ENCODE results near the gene FNIP2. TPM values are rescaled to one million over a fixed set of nuclear protein-coding genes. Genes with fewer than 3 reads are reported as not detected.

The FNIP2 gene
- total and polyA plus RNA-seq, 9 of the 15 experiments (the other 6 are each of a cell fraction or from before 2014, with no cell fraction given), result 1.7 to 15.5 (median 8.3) TPM

DNA sequence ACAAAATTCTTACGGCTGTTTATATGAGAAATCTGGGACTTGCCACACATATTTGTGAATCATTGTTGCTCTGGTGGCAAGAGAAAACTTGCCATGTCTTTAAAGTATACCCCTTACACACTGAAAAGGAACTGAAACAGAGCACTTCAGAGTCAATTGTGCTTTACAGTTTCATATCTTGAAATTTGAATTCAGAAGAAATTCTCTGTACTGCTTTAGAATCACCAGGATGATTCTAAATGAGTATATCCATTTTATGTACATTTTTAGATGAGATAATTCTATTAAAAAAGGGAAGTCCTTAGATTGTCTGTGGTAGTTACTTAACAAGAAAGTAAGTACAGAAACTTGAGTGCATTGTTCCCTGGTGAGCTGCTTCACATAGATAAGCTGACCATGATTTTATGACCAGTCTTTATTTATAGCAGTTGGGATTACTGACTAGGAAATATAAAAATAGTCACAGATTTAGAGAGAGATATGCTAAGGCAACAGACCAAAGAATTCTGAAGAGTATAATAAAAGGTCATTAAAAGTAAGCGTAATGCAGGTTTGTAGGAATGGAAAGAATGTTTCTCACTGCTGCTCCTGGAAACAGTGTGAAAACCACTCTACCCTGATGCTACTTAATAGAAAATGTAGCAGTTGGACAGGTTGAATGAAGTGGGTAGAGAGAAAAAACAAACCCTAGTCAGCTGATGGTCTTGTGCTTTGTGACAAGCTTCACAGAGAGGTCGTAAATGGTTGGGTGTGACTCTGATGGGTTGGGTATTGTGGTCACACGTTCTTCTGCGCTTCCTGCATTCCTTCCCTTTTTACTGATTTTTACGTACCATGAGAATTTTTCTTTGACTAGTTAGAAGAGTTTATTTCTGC, 41.0 kb downstream of the FNIP2 start (continued):
- TF ChIP-seq, protein P1, sequence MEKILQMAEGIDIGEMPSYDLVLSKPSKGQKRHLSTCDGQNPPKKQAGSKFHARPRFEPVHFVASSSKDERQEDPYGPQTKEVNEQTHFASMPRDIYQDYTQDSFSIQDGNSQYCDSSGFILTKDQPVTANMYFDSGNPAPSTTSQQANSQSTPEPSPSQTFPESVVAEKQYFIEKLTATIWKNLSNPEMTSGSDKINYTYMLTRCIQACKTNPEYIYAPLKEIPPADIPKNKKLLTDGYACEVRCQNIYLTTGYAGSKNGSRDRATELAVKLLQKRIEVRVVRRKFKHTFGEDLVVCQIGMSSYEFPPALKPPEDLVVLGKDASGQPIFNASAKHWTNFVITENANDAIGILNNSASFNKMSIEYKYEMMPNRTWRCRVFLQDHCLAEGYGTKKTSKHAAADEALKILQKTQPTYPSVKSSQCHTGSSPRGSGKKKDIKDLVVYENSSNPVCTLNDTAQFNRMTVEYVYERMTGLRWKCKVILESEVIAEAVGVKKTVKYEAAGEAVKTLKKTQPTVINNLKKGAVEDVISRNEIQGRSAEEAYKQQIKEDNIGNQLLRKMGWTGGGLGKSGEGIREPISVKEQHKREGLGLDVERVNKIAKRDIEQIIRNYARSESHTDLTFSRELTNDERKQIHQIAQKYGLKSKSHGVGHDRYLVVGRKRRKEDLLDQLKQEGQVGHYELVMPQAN (IDR thresholded peaks at IDR 0.05; ENCODE audit: borderline replicate concordance), result no peak
- TF ChIP-seq TSC22D4 (tag; IDR thresholded peaks at IDR 0.05), result no peak
- TF ChIP-seq TOE1 (IDR thresholded peaks at IDR 0.05; ENCODE audit: borderline replicate concordance), result no peak
- no peak for TF ChIP-seq TOE1 (CRISPR knock-in tag; IDR thresholded peaks at IDR 0.05; ENCODE audit: borderline replicate concordance, low read depth)
- no peak for TF ChIP-seq ARID2 (IDR thresholded peaks at IDR 0.05)
- TF ChIP-seq ESRRB (CRISPR knock-in tag; IDR thresholded peaks at IDR 0.05; ENCODE audit: borderline replicate concordance), result no peak
- TF ChIP-seq ZBTB7A (IDR thresholded peaks at IDR 0.05; ENCODE audit: borderline replicate concordance, control insufficient read depth, low read depth, low read length), result no peak
- no peak for TF ChIP-seq MCM3 (IDR thresholded peaks at IDR 0.05)
- TF ChIP-seq, protein P2, sequence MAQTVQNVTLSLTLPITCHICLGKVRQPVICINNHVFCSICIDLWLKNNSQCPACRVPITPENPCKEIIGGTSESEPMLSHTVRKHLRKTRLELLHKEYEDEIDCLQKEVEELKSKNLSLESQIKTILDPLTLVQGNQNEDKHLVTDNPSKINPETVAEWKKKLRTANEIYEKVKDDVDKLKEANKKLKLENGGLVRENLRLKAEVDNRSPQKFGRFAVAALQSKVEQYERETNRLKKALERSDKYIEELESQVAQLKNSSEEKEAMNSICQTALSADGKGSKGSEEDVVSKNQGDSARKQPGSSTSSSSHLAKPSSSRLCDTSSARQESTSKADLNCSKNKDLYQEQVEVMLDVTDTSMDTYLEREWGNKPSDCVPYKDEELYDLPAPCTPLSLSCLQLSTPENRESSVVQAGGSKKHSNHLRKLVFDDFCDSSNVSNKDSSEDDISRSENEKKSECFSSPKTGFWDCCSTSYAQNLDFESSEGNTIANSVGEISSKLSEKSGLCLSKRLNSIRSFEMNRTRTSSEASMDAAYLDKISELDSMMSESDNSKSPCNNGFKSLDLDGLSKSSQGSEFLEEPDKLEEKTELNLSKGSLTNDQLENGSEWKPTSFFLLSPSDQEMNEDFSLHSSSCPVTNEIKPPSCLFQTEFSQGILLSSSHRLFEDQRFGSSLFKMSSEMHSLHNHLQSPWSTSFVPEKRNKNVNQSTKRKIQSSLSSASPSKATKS (CRISPR knock-in tag; IDR thresholded peaks at IDR 0.05), result no peak
- no peak for TF ChIP-seq TAF9B (IDR thresholded peaks at IDR 0.05; ENCODE audit: partially characterized antibody)
- no peak for TF ChIP-seq ZNF232 (CRISPR knock-in tag; IDR thresholded peaks at IDR 0.05)
- TF ChIP-seq, protein P3, sequence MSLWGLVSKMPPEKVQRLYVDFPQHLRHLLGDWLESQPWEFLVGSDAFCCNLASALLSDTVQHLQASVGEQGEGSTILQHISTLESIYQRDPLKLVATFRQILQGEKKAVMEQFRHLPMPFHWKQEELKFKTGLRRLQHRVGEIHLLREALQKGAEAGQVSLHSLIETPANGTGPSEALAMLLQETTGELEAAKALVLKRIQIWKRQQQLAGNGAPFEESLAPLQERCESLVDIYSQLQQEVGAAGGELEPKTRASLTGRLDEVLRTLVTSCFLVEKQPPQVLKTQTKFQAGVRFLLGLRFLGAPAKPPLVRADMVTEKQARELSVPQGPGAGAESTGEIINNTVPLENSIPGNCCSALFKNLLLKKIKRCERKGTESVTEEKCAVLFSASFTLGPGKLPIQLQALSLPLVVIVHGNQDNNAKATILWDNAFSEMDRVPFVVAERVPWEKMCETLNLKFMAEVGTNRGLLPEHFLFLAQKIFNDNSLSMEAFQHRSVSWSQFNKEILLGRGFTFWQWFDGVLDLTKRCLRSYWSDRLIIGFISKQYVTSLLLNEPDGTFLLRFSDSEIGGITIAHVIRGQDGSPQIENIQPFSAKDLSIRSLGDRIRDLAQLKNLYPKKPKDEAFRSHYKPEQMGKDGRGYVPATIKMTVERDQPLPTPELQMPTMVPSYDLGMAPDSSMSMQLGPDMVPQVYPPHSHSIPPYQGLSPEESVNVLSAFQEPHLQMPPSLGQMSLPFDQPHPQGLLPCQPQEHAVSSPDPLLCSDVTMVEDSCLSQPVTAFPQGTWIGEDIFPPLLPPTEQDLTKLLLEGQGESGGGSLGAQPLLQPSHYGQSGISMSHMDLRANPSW (CRISPR knock-in tag; IDR thresholded peaks at IDR 0.05), result no peak
- peak; percentile 94 for TF ChIP-seq ZNF175 (CRISPR knock-in tag; IDR thresholded peaks at IDR 0.05; ENCODE audit: low read depth)
- no peak for TF ChIP-seq TAF15 (IDR thresholded peaks at IDR 0.05; ENCODE audit: low read depth, low read length)
- TF ChIP-seq, protein P4, sequence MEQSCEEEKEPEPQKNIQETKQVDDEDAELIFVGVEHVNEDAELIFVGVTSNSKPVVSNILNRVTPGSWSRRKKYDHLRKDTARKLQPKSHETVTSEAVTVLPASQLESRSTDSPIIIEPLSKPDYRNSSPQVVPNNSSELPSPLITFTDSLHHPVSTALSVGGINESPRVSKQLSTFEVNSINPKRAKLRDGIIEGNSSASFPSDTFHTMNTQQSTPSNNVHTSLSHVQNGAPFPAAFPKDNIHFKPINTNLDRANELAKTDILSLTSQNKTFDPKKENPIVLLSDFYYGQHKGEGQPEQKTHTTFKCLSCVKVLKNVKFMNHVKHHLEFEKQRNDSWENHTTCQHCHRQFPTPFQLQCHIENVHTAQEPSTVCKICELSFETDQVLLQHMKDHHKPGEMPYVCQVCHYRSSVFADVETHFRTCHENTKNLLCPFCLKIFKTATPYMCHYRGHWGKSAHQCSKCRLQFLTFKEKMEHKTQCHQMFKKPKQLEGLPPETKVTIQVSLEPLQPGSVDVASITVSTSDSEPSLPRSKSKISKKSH (CRISPR knock-in tag; IDR thresholded peaks at IDR 0.05), result no peak
- no peak for TF ChIP-seq ETV6 (IDR thresholded peaks at IDR 0.05; ENCODE audit: borderline replicate concordance in 1 of 2, low read depth in 2 of 2, low read length in 1 of 2)
- no peak for TF ChIP-seq ETV6 (CRISPR knock-in tag; IDR thresholded peaks at IDR 0.05; ENCODE audit: borderline replicate concordance)
- peak; percentile 29; the same call in 1 of the 2 replicates for TF ChIP-seq NBN (IDR thresholded peaks at IDR 0.05; ENCODE audit: low read depth)
- TF ChIP-seq NFIC (IDR thresholded peaks at IDR 0.05), result no peak
- no peak for TF ChIP-seq SETDB1 (IDR thresholded peaks at IDR 0.05; ENCODE audit: low read length)

All from K562 (cell line).